Ovary (tissue), 3 donors: ENCODE measurements around the gene ADPRHL1.

ENCODE experiments used
- EP300 ChIP-seq: sonication (generic); formaldehyde crosslinking; IDR thresholded peaks from one replicate; pipeline ENCODE4 v1.6.1; 2017; ENCODE audit warnings: antibody characterized with exemption
- POLR2A ChIP-seq: fragments of 450-650 bp; IDR thresholded peaks from one replicate; pipeline ENCODE4 v1.6.1; 2017; ENCODE audit warnings: antibody characterized with exemption, mild to moderate bottlenecking, moderate library complexity
- TF ChIP-seq, protein P1 (sequence below), 3 donors: fragments of 450-650 bp in 2 of 3; fragments of 200-600 bp in 1 of 3; IDR thresholded peaks; one replicate each; pipeline versions ENCODE4 v1.5.1 to v1.8.0; 2016 to 2022; ENCODE audit warnings: antibody characterized with exemption in 3 of 3, mild to moderate bottlenecking in 1 of 3
- donor health status: DM: no; HTN: no; CAD: no.

DNA sequence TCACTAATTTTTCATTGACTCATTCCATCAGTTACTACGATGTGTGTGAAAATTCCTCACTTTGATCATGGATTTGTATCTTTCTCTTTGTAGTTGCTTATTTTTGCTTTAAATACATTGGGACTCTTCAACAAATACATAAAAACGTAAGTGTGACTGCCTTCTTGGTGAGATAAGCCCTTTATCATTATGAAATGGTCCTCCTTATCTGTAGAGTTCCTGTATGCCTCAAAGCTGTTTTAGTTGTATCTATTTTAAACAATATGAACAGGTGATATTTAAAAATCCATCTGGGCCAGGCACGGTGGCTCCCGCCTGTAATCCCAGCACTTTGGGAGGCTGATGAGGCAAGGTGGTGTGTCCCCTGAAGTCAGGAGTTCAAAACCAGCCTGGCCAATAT, 25.9 kb upstream of the ADPRHL1 start:
- TF ChIP-seq, protein P1, sequence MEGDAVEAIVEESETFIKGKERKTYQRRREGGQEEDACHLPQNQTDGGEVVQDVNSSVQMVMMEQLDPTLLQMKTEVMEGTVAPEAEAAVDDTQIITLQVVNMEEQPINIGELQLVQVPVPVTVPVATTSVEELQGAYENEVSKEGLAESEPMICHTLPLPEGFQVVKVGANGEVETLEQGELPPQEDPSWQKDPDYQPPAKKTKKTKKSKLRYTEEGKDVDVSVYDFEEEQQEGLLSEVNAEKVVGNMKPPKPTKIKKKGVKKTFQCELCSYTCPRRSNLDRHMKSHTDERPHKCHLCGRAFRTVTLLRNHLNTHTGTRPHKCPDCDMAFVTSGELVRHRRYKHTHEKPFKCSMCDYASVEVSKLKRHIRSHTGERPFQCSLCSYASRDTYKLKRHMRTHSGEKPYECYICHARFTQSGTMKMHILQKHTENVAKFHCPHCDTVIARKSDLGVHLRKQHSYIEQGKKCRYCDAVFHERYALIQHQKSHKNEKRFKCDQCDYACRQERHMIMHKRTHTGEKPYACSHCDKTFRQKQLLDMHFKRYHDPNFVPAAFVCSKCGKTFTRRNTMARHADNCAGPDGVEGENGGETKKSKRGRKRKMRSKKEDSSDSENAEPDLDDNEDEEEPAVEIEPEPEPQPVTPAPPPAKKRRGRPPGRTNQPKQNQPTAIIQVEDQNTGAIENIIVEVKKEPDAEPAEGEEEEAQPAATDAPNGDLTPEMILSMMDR (IDR thresholded peaks at IDR 0.05): no peak
- TF ChIP-seq POLR2A (no peak), EP300 (no peak)
